Measurements from ENCODE around the gene GPR84.
A peak's percentile ranks its signal among the peaks of the same experiment; 100 is the strongest.

Gene GPR84

GRCh38 chr12:54373649-54374561 is 9.6 kb upstream of the GPR84 start:
- no peak for DNase-seq

GRCh38 chr12:54372113-54372806 is 8.0 kb upstream of the GPR84 start:
- no peak for DNase-seq

- no peak for DNase-seq
These were observed 7.2 kb upstream of the GPR84 start for GRCh38 chr12:54371328-54372112.

- no peak for DNase-seq
These were observed 6.0 kb upstream of the GPR84 start for GRCh38 chr12:54370171-54370730.

GRCh38 chr12:54369597-54370131 is 5.4 kb upstream of the GPR84 start:
- DNase-seq: no peak

- peak; percentile 76 for DNase-seq
These were observed 4.7 kb upstream of the GPR84 start for GRCh38 chr12:54368709-54369596.

GRCh38 chr12:54368025-54368708 is 3.9 kb upstream of the GPR84 start:
- DNase-seq: no peak

- no peak for DNase-seq
These were observed 668 bp downstream of the GPR84 start for GRCh38 chr12:54363618-54364017.

GRCh38 chr12:54363047-54363446 is 1.2 kb downstream of the GPR84 start:
- no peak for DNase-seq

- peak; percentile 54 for DNase-seq
These were observed 3.4 kb downstream of the GPR84 start for GRCh38 chr12:54360717-54361456.

GRCh38 chr12:54359762-54360351 is 4.4 kb downstream of the GPR84 start:
- DNase-seq: no peak

GRCh38 chr12:54358945-54359761 is 5.1 kb downstream of the GPR84 start:
- DNase-seq: peak; percentile 95

GRCh38 chr12:54358191-54358944 is 5.9 kb downstream of the GPR84 start:
- no peak for DNase-seq

- no peak for DNase-seq
These were observed 6.6 kb downstream of the GPR84 start for GRCh38 chr12:54357506-54358190.

- DNase-seq: no peak
These were observed 7.3 kb downstream of the GPR84 start for GRCh38 chr12:54356951-54357356.

- DNase-seq: no peak
These were observed 8.1 kb downstream of the GPR84 start for GRCh38 chr12:54356228-54356627.

GRCh38 chr12:54355104-54355815 is 9.0 kb downstream of the GPR84 start:
- DNase-seq: no peak
